Measurements from ENCODE around the gene HBG1.

The HBG1 gene

DNA sequence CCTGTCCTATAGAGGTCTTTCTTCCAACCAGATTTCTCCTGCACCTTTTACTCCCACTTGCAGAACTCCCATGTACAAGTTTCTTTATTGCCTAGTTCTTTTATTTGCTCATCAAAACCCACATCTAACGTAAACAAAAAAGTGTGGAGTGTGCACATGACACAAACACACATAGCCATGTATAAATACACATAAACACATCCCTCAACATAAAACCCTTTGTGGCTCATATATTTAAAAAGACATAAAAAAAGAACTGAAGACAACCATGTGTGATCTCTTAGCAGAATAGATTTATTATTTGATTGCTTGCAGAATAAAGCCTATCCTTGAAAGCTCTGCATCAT, 3.2 kb upstream of the HBG1 start:
- Histone ChIP-seq H4K20me1 (ENCODE audit: control insufficient read depth, insufficient read depth, low read depth, low read length) (no peaks in the 10 kb centered on the region), H3K4me1 (ENCODE audit: control insufficient read depth, low read length) (no peaks in the 10 kb centered on the region), H3K27me3 (ENCODE audit: control insufficient read depth, low read length) (no peaks in the 10 kb centered on the region), H3K79me2 (ENCODE audit: control insufficient read depth, low read length) (no peaks in the 10 kb centered on the region), H3K9me2 (replicated peaks; ENCODE audit: control insufficient read depth, low read length) (no peaks in the 10 kb centered on the region), H3K4me2 (ENCODE audit: low read length) (no peak overlapping the region), H3K4me3 (ENCODE audit: low read length) (no peak overlapping the region), H3K27ac (ENCODE audit: low read depth, low read length) (no peak overlapping the region), H3K9me3 (ENCODE audit: control insufficient read depth, insufficient read depth, low read length) (no peaks in the 10 kb centered on the region), H3K36me3 (ENCODE audit: control insufficient read depth, low read length) (no peaks in the 10 kb centered on the region), H3F3A (ENCODE audit: control insufficient read depth, insufficient read depth) (no peaks in the 10 kb centered on the region)
- TF ChIP-seq EZH2phosphoT487 (IDR thresholded peaks at IDR 0.05; ENCODE audit: borderline replicate concordance, low read length) = no peak
- TF ChIP-seq, protein P1, sequence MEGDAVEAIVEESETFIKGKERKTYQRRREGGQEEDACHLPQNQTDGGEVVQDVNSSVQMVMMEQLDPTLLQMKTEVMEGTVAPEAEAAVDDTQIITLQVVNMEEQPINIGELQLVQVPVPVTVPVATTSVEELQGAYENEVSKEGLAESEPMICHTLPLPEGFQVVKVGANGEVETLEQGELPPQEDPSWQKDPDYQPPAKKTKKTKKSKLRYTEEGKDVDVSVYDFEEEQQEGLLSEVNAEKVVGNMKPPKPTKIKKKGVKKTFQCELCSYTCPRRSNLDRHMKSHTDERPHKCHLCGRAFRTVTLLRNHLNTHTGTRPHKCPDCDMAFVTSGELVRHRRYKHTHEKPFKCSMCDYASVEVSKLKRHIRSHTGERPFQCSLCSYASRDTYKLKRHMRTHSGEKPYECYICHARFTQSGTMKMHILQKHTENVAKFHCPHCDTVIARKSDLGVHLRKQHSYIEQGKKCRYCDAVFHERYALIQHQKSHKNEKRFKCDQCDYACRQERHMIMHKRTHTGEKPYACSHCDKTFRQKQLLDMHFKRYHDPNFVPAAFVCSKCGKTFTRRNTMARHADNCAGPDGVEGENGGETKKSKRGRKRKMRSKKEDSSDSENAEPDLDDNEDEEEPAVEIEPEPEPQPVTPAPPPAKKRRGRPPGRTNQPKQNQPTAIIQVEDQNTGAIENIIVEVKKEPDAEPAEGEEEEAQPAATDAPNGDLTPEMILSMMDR (IDR thresholded peaks at IDR 0.05; ENCODE audit: low read depth, low read length, poor library complexity, severe bottlenecking) = no peak

- H3K4me2 ChIP-seq (ENCODE audit: low read length) = no peak overlapping the region
- TF ChIP-seq, protein P1 (IDR thresholded peaks at IDR 0.05; ENCODE audit: low read depth, low read length, poor library complexity, severe bottlenecking) = no peak
- TF ChIP-seq EZH2phosphoT487 (IDR thresholded peaks at IDR 0.05; ENCODE audit: borderline replicate concordance, low read length) = no peak
- H3K4me3 ChIP-seq (ENCODE audit: low read length) = no peak overlapping the region
- H3K4me1 ChIP-seq (ENCODE audit: control insufficient read depth, low read length) = no peaks in the 10 kb centered on the region
- H3K27ac ChIP-seq (ENCODE audit: low read depth, low read length) = no peak overlapping the region
- no peaks in the 10 kb centered on the region for H3K9me3 ChIP-seq (ENCODE audit: control insufficient read depth, insufficient read depth, low read length)
- no peaks in the 10 kb centered on the region for H4K20me1 ChIP-seq (ENCODE audit: control insufficient read depth, insufficient read depth, low read depth, low read length)
- H3K79me2 ChIP-seq (ENCODE audit: control insufficient read depth, low read length) = no peaks in the 10 kb centered on the region
- no peaks in the 10 kb centered on the region for H3K36me3 ChIP-seq (ENCODE audit: control insufficient read depth, low read length)
- H3K27me3 ChIP-seq (ENCODE audit: control insufficient read depth, low read length) = no peaks in the 10 kb centered on the region
- no peaks in the 10 kb centered on the region for H3F3A ChIP-seq (ENCODE audit: control insufficient read depth, insufficient read depth)
- H3K9me2 ChIP-seq (replicated peaks; ENCODE audit: control insufficient read depth, low read length) = no peaks in the 10 kb centered on the region
These were observed 2.7 kb upstream of the HBG1 start for GRCh38 chr11:5252192-5252918.

- Histone ChIP-seq H3K9me3 (ENCODE audit: control insufficient read depth, insufficient read depth, low read length) (no peaks in the 10 kb centered on the region), H3K4me2 (ENCODE audit: low read length) (no peak overlapping the region), H4K20me1 (ENCODE audit: control insufficient read depth, insufficient read depth, low read depth, low read length) (no peaks in the 10 kb centered on the region), H3K27me3 (ENCODE audit: control insufficient read depth, low read length) (no peaks in the 10 kb centered on the region), H3F3A (ENCODE audit: control insufficient read depth, insufficient read depth) (no peaks in the 10 kb centered on the region), H3K36me3 (ENCODE audit: control insufficient read depth, low read length) (no peaks in the 10 kb centered on the region), H3K4me3 (ENCODE audit: low read length) (no peak overlapping the region), H3K27ac (ENCODE audit: low read depth, low read length) (no peak overlapping the region), H3K9me2 (replicated peaks; ENCODE audit: control insufficient read depth, low read length) (no peaks in the 10 kb centered on the region), H3K4me1 (ENCODE audit: control insufficient read depth, low read length) (no peaks in the 10 kb centered on the region), H3K79me2 (ENCODE audit: control insufficient read depth, low read length) (no peaks in the 10 kb centered on the region)
- no peak for TF ChIP-seq EZH2phosphoT487 (IDR thresholded peaks at IDR 0.05; ENCODE audit: borderline replicate concordance, low read length)
- TF ChIP-seq, protein P1 (IDR thresholded peaks at IDR 0.05; ENCODE audit: low read depth, low read length, poor library complexity, severe bottlenecking) = no peak
These were observed 2.1 kb upstream of the HBG1 start for GRCh38 chr11:5251746-5252145.
